Right lobe of liver (tissue), 6 donors: ENCODE measurements around the gene GNAQ. TPM values are rescaled to one million over a fixed set of nuclear protein-coding genes. Genes with fewer than 3 reads are reported as not detected.

Source experiments
- ATAC-seq, 4 donors: fragments of 200-7000 bp; cut with Tn5 transposase; one replicate each; pipeline ENCODE4 v1.9.1; 2020; ENCODE audit warnings: mild to moderate bottlenecking in 4 of 4, moderate library complexity in 4 of 4
- DNase-seq, 3 donors: peaks; one replicate each; pipeline ENCODE4 v3.0.0-alpha.2; 2020
- H3K27ac ChIP-seq, 3 donors: fragments of 200-600 bp; one replicate each; pipeline ENCODE4 v1.8.0; 2022
- H3K27me3 ChIP-seq, 2 donors: fragments of 200-600 bp; one replicate each; pipeline ENCODE4 v1.8.0; 2022
- H3K36me3 ChIP-seq, 4 donors: fragments of 200-600 bp; sonication (generic) in 1 of 4; one replicate each; pipeline versions ENCODE4 v1.5.1 to v1.8.0; 2017 to 2022; ENCODE audit warnings: control low read depth in 1 of 4
- H3K4me1 ChIP-seq, 4 donors: fragments of 200-600 bp; sonication (generic) in 1 of 4; one replicate each; pipeline versions ENCODE4 v1.5.1 to v1.8.0; 2017 to 2022; ENCODE audit warnings: control low read depth in 1 of 4
- H3K4me3 ChIP-seq, 3 donors: fragments of 200-600 bp; one replicate each; pipeline ENCODE4 v1.8.0; 2022
- H3K9me3 ChIP-seq, 4 donors: fragments of 200-600 bp; sonication (generic) in 1 of 4; one replicate each; pipeline versions ENCODE4 v1.5.1 to v1.8.0; 2017 to 2022; ENCODE audit warnings: control low read depth in 1 of 4
- POLR2A ChIP-seq: fragments of 450-650 bp; IDR thresholded peaks from one replicate; pipeline ENCODE4 v1.6.1; 2017; ENCODE audit warnings: antibody characterized with exemption, mild to moderate bottlenecking
- WGBS: methylation state at CpG from one replicate; pipeline ENCODE4 v1.1.6; 2018; ENCODE audit warnings: low coverage, low lambda C conversion rate; ENCODE audit not compliant: insufficient coverage; ENCODE audit errors: missing lambda C conversion rate; 5-methylcytosine and 5-hydroxymethylcytosine counted together
- intact Hi-C, 2 donors: fragments of 100-400 bp; cut with DNase I; formaldehyde crosslinking; loops; one replicate each; pipeline versions ENCODE4 v1.11.2 to v1.14.1; 2022
- total RNA-seq, 6 experiments: library from RNA; depleted of rRNA in 2 of 6; stranded (reverse); fragments of >200 nt in 2 of 6; fragmentation: NEBNext Ultra II Directional in 3 of 6; extraction: Animal tissue kit (Norgen Biotek cat#: 25700) in 3 of 6; gene quantifications; one replicate each; pipeline versions ENCODE4 v1.1.0 to v1.2.4, GENCODE V29; 2016 to 2023
- TF ChIP-seq, protein P1 (sequence below), 4 donors: fragments of 200-600 bp in 3 of 4; fragments of 450-650 bp in 1 of 4; IDR thresholded peaks; one replicate each; pipeline versions ENCODE4 v1.5.1 to v1.8.0; 2016 to 2022; ENCODE audit warnings: antibody characterized with exemption in 4 of 4, mild to moderate bottlenecking in 2 of 4
- donor health status: DM: no; HTN: yes; CAD: no.
- donor health status: DM: no; HTN: no; CAD: no.
- donor health status: DM: no; HTN: no; CAD: no.
- donor health status: DM: no; HTN: yes; CAD: no.
- donor health status: DM: no; HTN: yes; CAD: no.

GNAQ gene
- total RNA-seq, 6 experiments from 2014 or later: 15.8 to 28.7 (median 21.6) TPM

DNA sequence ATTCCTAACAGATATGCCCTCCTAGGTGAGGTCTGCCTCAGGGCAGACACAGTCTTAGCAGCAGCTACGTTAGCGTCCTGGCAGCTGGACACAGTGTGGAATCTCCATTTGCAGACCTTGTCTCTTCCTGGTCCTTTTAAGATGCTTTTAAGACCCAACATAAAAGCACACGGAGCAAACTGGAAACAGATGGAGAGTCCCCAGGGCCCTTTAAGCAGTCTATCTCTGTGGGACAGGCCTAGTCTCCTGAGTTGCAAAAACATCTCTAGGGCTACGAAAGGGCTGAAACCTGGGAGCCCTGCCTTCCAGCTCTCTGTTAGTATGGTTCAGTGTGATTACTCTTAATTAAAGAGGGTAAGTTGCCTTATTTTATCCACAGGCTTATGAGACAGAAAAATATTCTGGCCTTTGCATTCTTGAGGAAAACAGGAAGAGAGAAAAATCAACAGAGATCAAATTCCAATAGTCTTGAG lies 317.5 kb downstream of the GNAQ start:
- H3K4me3 ChIP-seq: no peak overlapping the region
- TF ChIP-seq, protein P1, sequence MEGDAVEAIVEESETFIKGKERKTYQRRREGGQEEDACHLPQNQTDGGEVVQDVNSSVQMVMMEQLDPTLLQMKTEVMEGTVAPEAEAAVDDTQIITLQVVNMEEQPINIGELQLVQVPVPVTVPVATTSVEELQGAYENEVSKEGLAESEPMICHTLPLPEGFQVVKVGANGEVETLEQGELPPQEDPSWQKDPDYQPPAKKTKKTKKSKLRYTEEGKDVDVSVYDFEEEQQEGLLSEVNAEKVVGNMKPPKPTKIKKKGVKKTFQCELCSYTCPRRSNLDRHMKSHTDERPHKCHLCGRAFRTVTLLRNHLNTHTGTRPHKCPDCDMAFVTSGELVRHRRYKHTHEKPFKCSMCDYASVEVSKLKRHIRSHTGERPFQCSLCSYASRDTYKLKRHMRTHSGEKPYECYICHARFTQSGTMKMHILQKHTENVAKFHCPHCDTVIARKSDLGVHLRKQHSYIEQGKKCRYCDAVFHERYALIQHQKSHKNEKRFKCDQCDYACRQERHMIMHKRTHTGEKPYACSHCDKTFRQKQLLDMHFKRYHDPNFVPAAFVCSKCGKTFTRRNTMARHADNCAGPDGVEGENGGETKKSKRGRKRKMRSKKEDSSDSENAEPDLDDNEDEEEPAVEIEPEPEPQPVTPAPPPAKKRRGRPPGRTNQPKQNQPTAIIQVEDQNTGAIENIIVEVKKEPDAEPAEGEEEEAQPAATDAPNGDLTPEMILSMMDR (IDR thresholded peaks at IDR 0.05): no peak
- DNase-seq (no peak), ATAC-seq (no peak)
- no peak overlapping the region for H3K27ac ChIP-seq
- H3K4me1 ChIP-seq: no peaks in the 10 kb centered on the region
- WGBS: 61% methylated on average over 3 of the region's 4 CpGs
- no peaks in the 10 kb centered on the region for H3K27me3 ChIP-seq
- intact Hi-C loops: no loop called here
- no peaks in the 10 kb centered on the region for H3K36me3 ChIP-seq
- H3K9me3 ChIP-seq: no peaks in the 10 kb centered on the region

DNA sequence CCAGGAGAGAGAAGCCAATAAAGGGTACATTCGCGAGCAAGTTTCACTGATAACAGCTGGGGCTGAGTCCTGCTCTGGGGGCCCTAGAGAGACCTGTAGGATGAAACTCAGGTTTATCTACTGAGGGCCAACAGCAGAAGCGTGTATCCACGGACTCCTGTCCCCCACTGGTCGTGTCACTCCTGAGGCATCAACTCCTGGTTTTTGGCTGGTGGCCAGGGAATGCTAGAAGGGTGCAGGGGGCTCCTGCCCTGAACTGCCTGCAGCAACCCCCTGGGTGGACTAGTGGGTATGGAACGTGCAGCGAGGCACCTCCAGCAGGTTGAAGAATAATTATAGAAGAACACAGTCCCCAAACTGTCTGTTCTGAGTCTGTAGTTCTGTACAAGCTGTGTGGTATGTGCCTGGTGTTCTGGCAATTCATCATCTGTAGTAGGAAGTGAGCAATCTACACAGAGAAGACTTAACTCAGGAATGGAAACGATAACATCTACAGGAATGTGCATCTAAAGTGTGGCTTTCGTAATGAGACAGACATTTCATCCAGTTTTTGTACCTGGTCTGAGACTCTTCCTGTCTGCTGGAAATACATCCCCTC lies 319.0 kb downstream of the GNAQ start:
- Histone ChIP-seq H3K27me3 (no peaks in the 10 kb centered on the region), H3K36me3 (no peaks in the 10 kb centered on the region), H3K9me3 (no peaks in the 10 kb centered on the region), H3K4me1 (no peaks in the 10 kb centered on the region), H3K27ac (no peak overlapping the region), H3K4me3 (no peak overlapping the region)
- intact Hi-C loops: no loop called here
- no peak for TF ChIP-seq POLR2A
- TF ChIP-seq, protein P1 (IDR thresholded peaks at IDR 0.05): no peak
- no peak for ATAC-seq
- WGBS: 79% methylated on average over 6 of the region's 9 CpGs
- DNase-seq: no peak

DNA sequence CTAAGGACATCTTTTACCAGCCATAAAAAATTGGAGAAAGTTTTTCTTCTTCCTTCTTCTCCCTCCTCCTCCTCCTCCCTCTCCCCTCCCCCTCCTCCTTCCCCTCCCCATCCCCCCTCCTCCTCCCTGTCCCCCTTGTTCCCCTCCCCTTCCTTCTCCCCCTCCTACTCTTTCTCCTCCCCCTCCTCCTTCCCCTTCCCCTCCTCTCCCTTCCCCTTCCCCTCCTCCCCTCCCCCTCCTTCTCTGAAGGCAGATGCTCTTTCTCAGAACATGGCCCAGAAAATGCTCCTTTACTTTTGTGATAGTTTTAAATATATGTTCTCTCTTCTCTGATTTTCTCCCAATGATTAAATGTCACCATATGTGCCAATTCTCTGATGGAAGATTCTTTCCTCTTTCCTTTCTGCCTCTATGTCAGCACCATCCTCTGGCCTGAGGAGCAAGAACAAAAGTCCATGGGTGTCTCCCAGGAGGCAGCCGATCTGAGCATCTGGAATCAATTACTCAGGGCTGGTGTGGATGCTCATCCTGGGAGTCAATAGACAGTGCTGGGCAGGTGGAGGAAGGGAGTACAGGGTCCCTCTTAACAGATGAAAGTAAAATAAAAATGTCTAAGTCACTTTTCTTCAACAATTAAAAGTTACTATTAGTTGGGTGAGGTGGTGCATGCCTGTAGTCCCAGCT lies 320.5 kb downstream of the GNAQ start:
- ATAC-seq: no peak
- H3K4me1 ChIP-seq: no peaks in the 10 kb centered on the region
- DNase-seq: no peak
- H3K9me3 ChIP-seq: no peaks in the 10 kb centered on the region
- no peak overlapping the region for H3K4me3 ChIP-seq
- H3K27ac ChIP-seq: no peak overlapping the region
- H3K36me3 ChIP-seq: no peaks in the 10 kb centered on the region
- no peaks in the 10 kb centered on the region for H3K27me3 ChIP-seq
- intact Hi-C loops: no loop called here
- WGBS: 50% methylated on average over 1 of the region's 1 CpG
- TF ChIP-seq POLR2A: no peak
- TF ChIP-seq, protein P1 (IDR thresholded peaks at IDR 0.05): no peak

DNA sequence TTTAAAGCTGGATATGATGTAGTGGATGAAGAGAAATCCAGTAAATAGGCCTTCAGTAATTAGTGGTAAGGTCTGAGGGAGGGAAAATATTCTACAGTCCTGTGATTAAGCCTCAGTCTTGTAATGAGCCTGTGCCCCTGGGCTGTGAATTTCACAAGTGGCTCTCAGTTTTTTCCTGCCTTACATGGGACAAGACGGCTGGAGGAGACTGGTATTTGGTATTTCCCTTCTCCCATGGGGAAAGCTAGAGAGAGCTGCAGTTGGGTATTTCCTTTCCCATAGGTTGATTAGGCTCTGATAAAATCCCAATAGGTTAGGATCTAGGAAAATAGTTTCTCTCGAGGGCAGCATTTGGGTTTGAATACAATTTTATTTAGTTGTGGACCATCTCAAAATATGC lies 321.3 kb downstream of the GNAQ start:
- Histone ChIP-seq H3K4me3 (no peak overlapping the region), H3K36me3 (no peaks in the 10 kb centered on the region), H3K4me1 (no peaks in the 10 kb centered on the region), H3K9me3 (no peaks in the 10 kb centered on the region), H3K27me3 (no peaks in the 10 kb centered on the region), H3K27ac (no peak overlapping the region)
- intact Hi-C loops: no loop called here
- no peak for ATAC-seq
- DNase-seq: no peak
- TF ChIP-seq, protein P1 (IDR thresholded peaks at IDR 0.05): no peak
- TF ChIP-seq POLR2A: no peak
- WGBS: 64% methylated on average over 2 of the region's 2 CpGs
